HG03175 (cell line): ENCODE results near the gene CPA4.

ENCODE experiments used
- ATAC-seq: cut with Tn5 transposase; IDR thresholded peaks from one replicate; pipeline ENCODE4 v1.9.1; 2021; ENCODE audit warnings: mild to moderate bottlenecking, moderate library complexity; ENCODE audit not compliant: unreplicated experiment

The CPA4 gene

GRCh38 chr7:130342701-130343380 lies 49.9 kb downstream of the CPA4 start:
- no peak for ATAC-seq

GRCh38 chr7:130344271-130344866 lies 51.4 kb downstream of the CPA4 start, which contains the start of gene CPA5:
TSS of gene CPA5 (plus strand) at chr7:130344816. CDS start at chr7:130346486, 1,670 bp downstream.
- no peak for ATAC-seq

- ATAC-seq: no peak
Measured at GRCh38 chr7:130345136-130345535, 52.2 kb downstream of the CPA4 start.

GRCh38 chr7:130345725-130346124 lies 52.8 kb downstream of the CPA4 start:
- no peak for ATAC-seq

- ATAC-seq: no peak
Measured at GRCh38 chr7:130346177-130346905, 53.4 kb downstream of the CPA4 start.

GRCh38 chr7:130346941-130347340 lies 54.0 kb downstream of the CPA4 start:
- no peak for ATAC-seq

- no peak for ATAC-seq
Measured at GRCh38 chr7:130349911-130350782, 57.2 kb downstream of the CPA4 start.

GRCh38 chr7:130350945-130351790 lies 58.2 kb downstream of the CPA4 start:
- no peak for ATAC-seq

- no peak for ATAC-seq
Measured at GRCh38 chr7:130351791-130352090, 58.8 kb downstream of the CPA4 start.

GRCh38 chr7:130352194-130353074 lies 59.5 kb downstream of the CPA4 start:
- ATAC-seq: no peak

- no peak for ATAC-seq
Measured at GRCh38 chr7:130353196-130353595, 60.2 kb downstream of the CPA4 start.

- ATAC-seq: no peak
Measured at GRCh38 chr7:130356121-130356875, 63.3 kb downstream of the CPA4 start.

- no peak for ATAC-seq
Measured at GRCh38 chr7:130356876-130357611, 64.1 kb downstream of the CPA4 start.

GRCh38 chr7:130358471-130358870 lies 65.5 kb downstream of the CPA4 start:
- no peak for ATAC-seq

GRCh38 chr7:130359276-130359857 lies 66.4 kb downstream of the CPA4 start:
- no peak for ATAC-seq

GRCh38 chr7:130360518-130360917 lies 67.6 kb downstream of the CPA4 start:
- ATAC-seq: no peak

GRCh38 chr7:130361681-130362080 lies 68.7 kb downstream of the CPA4 start:
- ATAC-seq: no peak
